SK-N-SH (cell line): ENCODE measurements around the gene EDN2. TPM values are rescaled to one million over a fixed set of nuclear protein-coding genes. Genes with fewer than 3 reads are reported as not detected.

Source experiments
- CTCF ChIA-PET: fragments of 300-600, 350-600 bp; formaldehyde crosslinking; extraction: SDS; loops from one replicate; lab custom pipeline; 2021; lab: Yijun Ruan, JAX
- POLR2A ChIA-PET: fragments of 350-600 bp; sonication (Branson Sonifier 250); formaldehyde crosslinking; extraction: SDS; loops from one replicate; lab custom pipeline; 2020; ENCODE audit warnings: antibody characterized with exemption, inconsistent platforms; lab: Yijun Ruan, JAX
- DNase-seq: peaks from one replicate; pipeline ENCODE4 v3.0.0; 2012
- H2AFZ ChIP-seq: fragments of 200-600 bp; sonication (generic); 2 replicates; pipeline ENCODE4 v1.8.1; 2016; ENCODE audit warnings: antibody characterized with exemption, mild to moderate bottlenecking, low read depth
- H3F3A ChIP-seq: fragments of 200-600 bp; sonication (generic); replicated peaks from 2 replicates; pipeline ENCODE3; 2016; ENCODE audit warnings: antibody characterized with exemption, mild to moderate bottlenecking; ENCODE audit not compliant: insufficient read depth
- H3K27ac ChIP-seq, 2 experiments: fragments of 200-500 bp in 1 of 2; fragments of 200-600 bp in 1 of 2; sonication (Bioruptor generic) in 1 of 2; sonication (generic), shearing (Covaris generic) in 1 of 2; 2 replicates each; pipeline versions ENCODE4 v1.5.1 to v1.6.1; 2014 to 2016; ENCODE audit warnings: low read depth in 2 of 2, inconsistent platforms in 1 of 2, low read length in 1 of 2, mild to moderate bottlenecking in 1 of 2, mixed read lengths in 1 of 2
- H3K27me3 ChIP-seq: fragments of 200-600 bp; sonication (generic), shearing (Covaris generic); 2 replicates; pipeline ENCODE4 v1.6.1; 2016; ENCODE audit warnings: mixed run types; ENCODE audit not compliant: insufficient read depth
- H3K36me3 ChIP-seq, 2 experiments: fragments of 200-500 bp in 1 of 2; fragments of 200-600 bp in 1 of 2; sonication (Bioruptor generic) in 1 of 2; sonication (generic) in 1 of 2; replicated peaks in 1 of 2; 2 replicates each; pipeline versions ENCODE3 to v1.5.1; 2014 to 2016; ENCODE audit warnings: low read length in 1 of 2, mild to moderate bottlenecking in 1 of 2; ENCODE audit not compliant: insufficient read depth in 2 of 2, control insufficient read depth in 1 of 2
- H3K4me1 ChIP-seq, 2 experiments: fragments of 200-500 bp in 1 of 2; fragments of 200-600 bp in 1 of 2; sonication (Bioruptor generic) in 1 of 2; sonication (generic), shearing (Covaris generic) in 1 of 2; 2 replicates each; pipeline versions ENCODE4 v1.5.1 to v1.6.1; 2014 to 2016; ENCODE audit warnings: low read depth in 1 of 2, low read length in 1 of 2, mixed run types in 1 of 2; ENCODE audit not compliant: insufficient read depth in 2 of 2, control insufficient read depth in 1 of 2
- H3K4me2 ChIP-seq: fragments of 200-600 bp; sonication (generic), shearing (Covaris generic); 2 replicates; pipeline ENCODE4 v1.6.1; 2017; ENCODE audit warnings: mixed run types
- H3K4me3 ChIP-seq, 2 experiments: fragments of 200-500 bp in 1 of 2; fragments of 200-600 bp in 1 of 2; sonication (Bioruptor generic) in 1 of 2; sonication (generic), shearing (Covaris generic) in 1 of 2; 2 replicates each; pipeline versions ENCODE4 v1.5.1 to v1.8.1; 2014 to 2016; ENCODE audit warnings: low read depth in 2 of 2, inconsistent platforms in 1 of 2, low read length in 1 of 2, mild to moderate bottlenecking in 1 of 2, mixed read lengths in 1 of 2, moderate library complexity in 1 of 2
- H3K79me2 ChIP-seq: fragments of 200-600 bp; sonication (generic); 2 replicates; pipeline ENCODE4 v1.8.1; 2017; ENCODE audit warnings: mild to moderate bottlenecking; ENCODE audit not compliant: insufficient read depth
- H3K9ac ChIP-seq: fragments of 200-600 bp; sonication (generic); 2 replicates; pipeline ENCODE4 v1.6.1; 2017; ENCODE audit warnings: mixed run types
- H3K9me2 ChIP-seq: fragments of 200-600 bp; sonication (generic); 2 replicates; pipeline ENCODE4 v1.6.1; 2017; ENCODE audit warnings: mixed run types
- H3K9me3 ChIP-seq: fragments of 200-600 bp; sonication (generic); 2 replicates; pipeline ENCODE4 v1.6.1; 2017; ENCODE audit warnings: mixed run types, mild to moderate bottlenecking, moderate library complexity
- H4K20me1 ChIP-seq: fragments of 200-600 bp; sonication (generic); 2 replicates; pipeline ENCODE4 v1.6.1; 2017; ENCODE audit warnings: mild to moderate bottlenecking, mixed run types; ENCODE audit not compliant: insufficient read depth
- CTCF ChIP-seq: fragments of 200-600 bp; sonication (generic); IDR thresholded peaks from 2 replicates; pipeline ENCODE4 v1.6.1; 2017; ENCODE audit warnings: antibody characterized with exemption, mild to moderate bottlenecking, moderate library complexity
- FOSL2 ChIP-seq: IDR thresholded peaks from 2 replicates; pipeline ENCODE4 v1.4.0; 2012; ENCODE audit warnings: low read depth, mild to moderate bottlenecking, moderate library complexity, borderline replicate concordance
- GATA2 ChIP-seq: sonication (generic); formaldehyde crosslinking; IDR thresholded peaks from 2 replicates; pipeline ENCODE4 v1.5.0; 2020; ENCODE audit warnings: mild to moderate bottlenecking, missing genetic modification reagents
- IRF3 ChIP-seq: fragments of 150-350 bp; IDR thresholded peaks from 2 replicates; pipeline ENCODE4 v1.6.1; 2016; ENCODE audit warnings: mild to moderate bottlenecking, low read depth, low read length
- MEF2A ChIP-seq: IDR thresholded peaks from 2 replicates; pipeline ENCODE4 v1.4.0; 2012; ENCODE audit warnings: low read depth, borderline replicate concordance
- NRF1 ChIP-seq: IDR thresholded peaks from 2 replicates; pipeline ENCODE4 v1.6.1; 2012; ENCODE audit warnings: low read depth, mild to moderate bottlenecking, low read length
- POLR2AphosphoS5 ChIP-seq: IDR thresholded peaks from 2 replicates; pipeline ENCODE4 v1.6.1; 2012; ENCODE audit warnings: low read depth, low read length
- RAD21 ChIP-seq: IDR thresholded peaks from 2 replicates; pipeline ENCODE4 v1.6.1; 2012; ENCODE audit warnings: mild to moderate bottlenecking, low read length
- RCOR1 ChIP-seq: fragments of 150-350 bp; IDR thresholded peaks from 2 replicates; pipeline ENCODE4 v1.6.1; 2017; ENCODE audit warnings: antibody characterized with exemption, low read length
- REST ChIP-seq: IDR thresholded peaks from 2 replicates; pipeline ENCODE4 v1.6.1; 2012; ENCODE audit warnings: mild to moderate bottlenecking, low read depth, low read length, moderate library complexity
- TCF12 ChIP-seq: IDR thresholded peaks from 2 replicates; pipeline ENCODE4 v1.4.0; 2012
- TEAD4 ChIP-seq: IDR thresholded peaks from 2 replicates; pipeline ENCODE4 v1.4.0; 2012; ENCODE audit warnings: mild to moderate bottlenecking, borderline replicate concordance; ENCODE audit not compliant: insufficient read depth
- WGBS: methylation state at CpG from one replicate; pipeline ENCODE4 v1.1.6; 2017; ENCODE audit warnings: low lambda C conversion rate; 5-methylcytosine and 5-hydroxymethylcytosine counted together
- polyA plus RNA-seq, 3 experiments: library from polyadenylated mRNA; depleted of rRNA; stranded (reverse); fragments of >200 nt; gene quantifications; 2 replicates each; pipeline ENCODE4 v1.2.3, GENCODE V29; 2012
- TF ChIP-seq, protein P1 (sequence below): IDR thresholded peaks from 2 replicates; pipeline ENCODE4 v1.4.0; 2012; ENCODE audit warnings: low read depth, borderline replicate concordance
- TF ChIP-seq, protein P2 (sequence below): IDR thresholded peaks from 2 replicates; pipeline ENCODE4; 2012

EDN2 gene
- polyA plus RNA-seq, 1 of the 3 experiments (the other 2 are of a cell fraction), result 0.97 TPM

DNA sequence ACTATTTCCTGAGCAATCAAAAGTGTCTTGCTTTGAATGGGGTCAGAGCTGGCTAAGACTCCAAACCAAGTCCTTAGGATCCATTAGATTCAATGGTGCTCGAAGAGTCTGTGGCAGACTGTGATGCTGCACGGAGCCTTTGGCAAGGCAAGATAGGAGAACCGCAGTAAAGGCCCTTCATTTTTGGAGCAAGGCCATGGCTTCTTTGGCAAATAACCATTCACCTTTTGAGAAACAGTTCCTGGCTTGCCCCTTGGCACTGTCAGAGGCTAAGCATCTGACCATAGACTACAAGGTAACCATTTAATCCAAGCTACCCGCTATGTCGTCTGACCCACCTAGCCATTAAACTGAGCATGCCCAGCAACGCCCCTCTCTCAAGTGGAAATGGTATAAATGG lies 45.2 kb downstream of the EDN2 start (continued):
- no peak for TF ChIP-seq RAD21
- no peak for TF ChIP-seq TCF12
- no peak for TF ChIP-seq POLR2AphosphoS5
- no peak for TF ChIP-seq REST
- no peak for TF ChIP-seq MEF2A

DNA sequence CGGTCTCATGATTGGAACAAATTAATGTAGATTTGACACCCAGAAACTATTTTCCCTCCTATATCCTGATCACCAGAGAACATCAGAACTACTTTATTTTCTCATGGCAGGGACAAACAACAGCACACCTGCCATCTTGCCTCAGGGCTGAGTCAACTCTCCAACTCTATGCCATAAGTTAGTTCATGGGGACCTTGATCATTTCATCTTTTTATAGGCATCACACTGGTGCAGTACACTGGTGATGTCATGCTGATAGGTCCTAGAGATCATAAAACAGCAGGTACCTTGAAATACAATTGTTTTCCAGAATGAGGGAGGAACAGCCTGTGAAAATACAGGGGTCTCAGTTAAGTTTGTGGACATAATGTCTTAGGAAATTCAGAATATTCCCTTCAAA lies 45.8 kb downstream of the EDN2 start:
- H2AFZ ChIP-seq, result no peak overlapping the region
- no peak overlapping the region for H3K9ac ChIP-seq
- TF ChIP-seq, protein P1, sequence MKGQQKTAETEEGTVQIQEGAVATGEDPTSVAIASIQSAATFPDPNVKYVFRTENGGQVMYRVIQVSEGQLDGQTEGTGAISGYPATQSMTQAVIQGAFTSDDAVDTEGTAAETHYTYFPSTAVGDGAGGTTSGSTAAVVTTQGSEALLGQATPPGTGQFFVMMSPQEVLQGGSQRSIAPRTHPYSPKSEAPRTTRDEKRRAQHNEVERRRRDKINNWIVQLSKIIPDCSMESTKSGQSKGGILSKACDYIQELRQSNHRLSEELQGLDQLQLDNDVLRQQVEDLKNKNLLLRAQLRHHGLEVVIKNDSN, result no peak
- TF ChIP-seq MEF2A (no peak), TEAD4 (no peak), POLR2AphosphoS5 (no peak), IRF3 (no peak), FOSL2 (no peak), CTCF (no peak), GATA2 (CRISPR knock-in tag) (no peak), NRF1 (no peak), RCOR1 (no peak)
- TF ChIP-seq, protein P2, sequence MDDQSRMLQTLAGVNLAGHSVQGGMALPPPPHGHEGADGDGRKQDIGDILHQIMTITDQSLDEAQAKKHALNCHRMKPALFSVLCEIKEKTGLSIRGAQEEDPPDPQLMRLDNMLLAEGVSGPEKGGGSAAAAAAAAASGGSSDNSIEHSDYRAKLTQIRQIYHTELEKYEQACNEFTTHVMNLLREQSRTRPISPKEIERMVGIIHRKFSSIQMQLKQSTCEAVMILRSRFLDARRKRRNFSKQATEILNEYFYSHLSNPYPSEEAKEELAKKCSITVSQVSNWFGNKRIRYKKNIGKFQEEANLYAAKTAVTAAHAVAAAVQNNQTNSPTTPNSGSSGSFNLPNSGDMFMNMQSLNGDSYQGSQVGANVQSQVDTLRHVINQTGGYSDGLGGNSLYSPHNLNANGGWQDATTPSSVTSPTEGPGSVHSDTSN, result no peak
- H3K4me1 ChIP-seq, result peaks cover 38 to 42% of the 10 kb centered on the region in 2 experiments
- no peaks in the 10 kb centered on the region for H3K9me3 ChIP-seq
- no peak overlapping the region for H3K4me2 ChIP-seq
- no peaks in the 10 kb centered on the region for H3K9me2 ChIP-seq
- peaks cover 34% of the 10 kb centered on the region for H3F3A ChIP-seq
- no peak overlapping the region for H3K4me3 ChIP-seq
- WGBS, result 86% methylated on average over 1 of the region's 1 CpG
- CTCF ChIA-PET, result interaction anchor here (2.6 kb wide), 1 partner anchor 77 kb away, joined by 11 read pairs; no protein-coding TSS in a partner anchor
- POLR2A ChIA-PET, result no interaction called here
- peaks cover 0 to 7% of the 10 kb centered on the region in 2 experiments for H3K36me3 ChIP-seq
- H3K27ac ChIP-seq, result no peak overlapping the region
- no peak for DNase-seq
- H3K79me2 ChIP-seq, result peaks cover 96% of the 10 kb centered on the region
- no peaks in the 10 kb centered on the region for H4K20me1 ChIP-seq
- H3K27me3 ChIP-seq, result no peaks in the 10 kb centered on the region
